Stomach (tissue), 4 donors: ENCODE results near the gene RPS28.

Source experiments
- CTCF ChIP-seq, 7 experiments: fragments of 450-650 bp in 4 of 7; fragments of 200-600 bp in 3 of 7; sonication (generic) in 3 of 7; IDR thresholded peaks; one replicate each; pipeline ENCODE4 v1.5.1; 2016 to 2019; ENCODE audit warnings: antibody characterized with exemption in 7 of 7, control low read depth in 2 of 7, mild to moderate bottlenecking in 1 of 7
- EP300 ChIP-seq: sonication (generic); formaldehyde crosslinking; IDR thresholded peaks from one replicate; pipeline ENCODE4 v1.6.1; 2017; ENCODE audit warnings: antibody characterized with exemption
- POLR2A ChIP-seq, 4 donors: fragments of 450-650 bp; IDR thresholded peaks; one replicate each; pipeline ENCODE4 v1.6.1; 2016; ENCODE audit warnings: antibody characterized with exemption in 4 of 4, control low read depth in 2 of 4, mild to moderate bottlenecking in 1 of 4, moderate library complexity in 1 of 4

GRCh38 chr19:8358948-8359347, 37.7 kb downstream of the RPS28 start:
- TF ChIP-seq CTCF (IDR thresholded peaks at IDR 0.05): no peak
- no peak for TF ChIP-seq EP300
- TF ChIP-seq POLR2A (IDR thresholded peaks at IDR 0.05): no peak
